Fibroblast of skin of right quadriceps (primary cell): ENCODE data around the gene RAD54L.
"Not testable (repeated sequence)": the region's sequence is repeated elsewhere in the genome, so short reads cannot be mapped to it uniquely, and the experiment has no call there.

Experiments used
- DNase-seq: peaks from one replicate; pipeline ENCODE4 v3.0.0-alpha.2; 2013

RAD54L gene

GRCh38 chr1:46242918-46243317 lies 4.6 kb upstream of the RAD54L start:
- DNase-seq: no peak

GRCh38 chr1:46243831-46244230 lies 3.7 kb upstream of the RAD54L start:
- DNase-seq: not testable (repeated sequence)

GRCh38 chr1:46244656-46245371 lies 2.7 kb upstream of the RAD54L start:
- peak; percentile 13 for DNase-seq

GRCh38 chr1:46246136-46246535 lies 1.4 kb upstream of the RAD54L start:
- DNase-seq: not testable (repeated sequence)

- DNase-seq: peak; percentile 63
These were observed 771 bp upstream of the RAD54L start for GRCh38 chr1:46246548-46247435.

- DNase-seq: peak; percentile 28
These were observed 758 bp downstream of the RAD54L start for GRCh38 chr1:46248122-46248920.

- DNase-seq: no peak
These were observed 7.1 kb downstream of the RAD54L start for GRCh38 chr1:46254668-46255067.

- DNase-seq: no peak
These were observed 9.0 kb downstream of the RAD54L start for GRCh38 chr1:46256523-46256922.

- no peak for DNase-seq
These were observed 14.9 kb downstream of the RAD54L start for GRCh38 chr1:46262508-46262907.

- no peak for DNase-seq
These were observed 15.6 kb downstream of the RAD54L start for GRCh38 chr1:46263146-46263545.

- DNase-seq: no peak
These were observed 21.0 kb downstream of the RAD54L start for GRCh38 chr1:46268578-46268977.

- no peak for DNase-seq
These were observed 26.9 kb downstream of the RAD54L start for GRCh38 chr1:46274225-46275029.

GRCh38 chr1:46275030-46275337 lies 27.4 kb downstream of the RAD54L start:
- no peak for DNase-seq

- no peak for DNase-seq
These were observed 30.3 kb downstream of the RAD54L start for GRCh38 chr1:46277658-46278373.

- no peak for DNase-seq
These were observed 31.2 kb downstream of the RAD54L start for GRCh38 chr1:46278807-46279206.

GRCh38 chr1:46280092-46280491 lies 32.5 kb downstream of the RAD54L start:
- DNase-seq: no peak

- no peak for DNase-seq
These were observed 33.5 kb downstream of the RAD54L start for GRCh38 chr1:46281021-46281420.

GRCh38 chr1:46284058-46284457 lies 36.5 kb downstream of the RAD54L start:
- DNase-seq: no peak

- DNase-seq: peak; percentile 44
These were observed 37.3 kb downstream of the RAD54L start for GRCh38 chr1:46284597-46285564.

- no peak for DNase-seq
These were observed 38.3 kb downstream of the RAD54L start for GRCh38 chr1:46285730-46286477.
